ENCODE measurements around the gene CPNE6. TPM values are rescaled to one million over a fixed set of nuclear protein-coding genes. Genes with fewer than 3 reads are reported as not detected.

CPNE6 gene
- total and polyA plus RNA-seq, 9 donors: 0.23 to 0.33 TPM; not detected in 7

DNA sequence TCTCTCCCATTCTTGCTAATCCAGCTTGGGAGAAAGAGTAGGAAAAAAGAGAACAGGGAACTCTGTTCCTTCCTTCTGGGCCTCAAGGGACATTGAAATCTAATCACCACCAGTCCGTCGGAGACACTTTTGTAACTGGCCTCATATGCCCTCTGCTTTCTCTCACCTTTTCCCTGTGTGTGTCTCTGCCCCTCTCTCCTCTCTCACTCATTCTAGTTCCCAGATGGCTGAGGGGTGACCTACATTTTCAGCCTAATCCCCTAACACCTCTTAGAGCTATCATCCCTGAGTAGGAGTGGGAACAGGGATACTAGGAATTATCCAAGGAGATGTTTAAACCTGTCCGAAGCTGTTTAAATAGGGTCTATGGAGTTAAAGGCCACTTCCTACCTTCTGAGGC lies 13.9 kb downstream of the CPNE6 start:
- H3K27ac ChIP-seq (ENCODE audit: low read length): no peak overlapping the region
- no peak overlapping the region for H3K4me3 ChIP-seq (ENCODE audit: low read length)
- no peak for DNase-seq
- peaks cover 27% of the 10 kb centered on the region for H3K27me3 ChIP-seq (ENCODE audit: control insufficient read depth, insufficient read depth, low read length)
- peaks cover 12% of the 10 kb centered on the region for H3K4me1 ChIP-seq (ENCODE audit: control insufficient read depth, insufficient read depth, low read length)
- no peaks in the 10 kb centered on the region for H3K36me3 ChIP-seq (ENCODE audit: control insufficient read depth, insufficient read depth, low read length)
- WGBS (ENCODE audit: insufficient coverage): 33% methylated on average over 2 of the region's 3 CpGs
- H3K9me3 ChIP-seq (replicated peaks; ENCODE audit: control insufficient read depth, low read depth, low read length): no peaks in the 10 kb centered on the region

DNA sequence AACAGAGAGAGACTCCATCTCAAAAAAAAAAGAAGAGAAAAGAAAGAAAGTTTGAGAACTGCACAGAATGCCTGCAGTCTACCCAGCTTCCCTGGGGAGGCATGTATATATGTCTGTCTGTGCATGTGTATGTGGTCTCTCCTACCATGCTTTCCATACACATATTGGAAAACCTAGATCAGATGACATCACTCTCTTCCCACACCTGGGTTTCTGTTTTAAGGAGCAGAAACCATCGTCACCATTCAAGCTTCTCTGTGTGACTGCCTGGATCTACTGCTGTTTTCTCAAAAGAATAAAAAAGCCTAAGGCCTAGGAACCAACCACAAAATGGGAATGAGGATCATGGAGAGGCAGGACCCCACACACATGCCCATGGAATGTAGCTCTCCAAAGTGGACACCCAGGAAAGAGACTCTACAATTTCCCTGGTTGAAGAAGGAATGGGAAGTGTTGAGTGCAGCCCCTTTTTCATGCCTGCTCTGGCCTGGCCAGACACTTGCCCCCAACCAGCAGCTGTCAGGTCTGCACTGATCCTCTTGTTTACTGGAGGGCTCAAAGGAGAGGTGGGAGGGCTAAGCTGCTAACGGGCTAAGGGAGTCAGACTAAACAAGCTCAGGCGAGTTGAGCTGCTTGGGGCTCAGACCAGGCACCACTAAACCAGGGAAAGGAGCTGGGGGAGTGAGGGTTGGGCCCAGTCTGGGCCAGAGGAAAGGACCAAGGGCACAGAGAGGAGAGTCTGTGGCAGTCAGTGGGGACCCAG lies 15.0 kb downstream of the CPNE6 start:
- WGBS (ENCODE audit: insufficient coverage): 40% methylated on average over 1 of the region's 3 CpGs
- no peak overlapping the region for H3K4me3 ChIP-seq (ENCODE audit: low read length)
- peaks cover 9% of the 10 kb centered on the region for H3K4me1 ChIP-seq (ENCODE audit: control insufficient read depth, insufficient read depth, low read length)
- no peaks in the 10 kb centered on the region for H3K9me3 ChIP-seq (replicated peaks; ENCODE audit: control insufficient read depth, low read depth, low read length)
- DNase-seq: no peak
- H3K36me3 ChIP-seq (ENCODE audit: control insufficient read depth, insufficient read depth, low read length): no peaks in the 10 kb centered on the region
- H3K27me3 ChIP-seq (ENCODE audit: control insufficient read depth, insufficient read depth, low read length): peaks cover 16% of the 10 kb centered on the region
- no peak overlapping the region for H3K27ac ChIP-seq (ENCODE audit: low read length)

GRCh38 chr14:24087004-24087403 lies 15.6 kb downstream of the CPNE6 start:
- H3K27ac ChIP-seq (ENCODE audit: low read length): no peak overlapping the region
- no peaks in the 10 kb centered on the region for H3K36me3 ChIP-seq (ENCODE audit: control insufficient read depth, insufficient read depth, low read length)
- no CpG with 5 or more reads among the region's 1 CpG for WGBS (ENCODE audit: insufficient coverage)
- no peaks in the 10 kb centered on the region for H3K9me3 ChIP-seq (replicated peaks; ENCODE audit: control insufficient read depth, low read depth, low read length)
- DNase-seq: no peak
- peaks cover 3% of the 10 kb centered on the region for H3K4me1 ChIP-seq (ENCODE audit: control insufficient read depth, insufficient read depth, low read length)
- H3K4me3 ChIP-seq (ENCODE audit: low read length): no peak overlapping the region
- H3K27me3 ChIP-seq (ENCODE audit: control insufficient read depth, insufficient read depth, low read length): peaks cover 10% of the 10 kb centered on the region

DNA sequence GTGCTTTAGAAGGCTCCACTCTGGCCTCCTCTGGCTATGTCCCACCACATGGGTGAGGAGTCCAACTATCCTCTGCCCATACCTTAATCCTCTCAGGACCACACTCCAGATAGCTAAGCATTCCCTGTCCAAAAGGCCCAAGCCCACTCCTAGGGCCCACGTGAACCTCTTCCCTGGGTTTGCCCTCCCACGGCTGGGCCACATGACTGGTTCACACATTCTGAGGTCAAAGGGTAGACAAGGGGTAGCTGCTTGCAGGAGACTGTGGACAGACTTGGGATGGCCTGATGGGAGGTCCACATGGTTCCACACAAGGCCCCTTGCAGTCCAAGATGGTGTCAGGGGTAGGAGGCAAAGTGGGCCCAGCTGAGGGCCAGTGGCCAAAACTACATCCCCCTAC lies 16.7 kb downstream of the CPNE6 start:
- 93% methylated on average over 2 of the region's 2 CpGs for WGBS (ENCODE audit: insufficient coverage)
- Histone ChIP-seq H3K9me3 (replicated peaks; ENCODE audit: control insufficient read depth, low read depth, low read length) (no peaks in the 10 kb centered on the region), H3K27ac (ENCODE audit: low read length) (no peak overlapping the region), H3K27me3 (ENCODE audit: control insufficient read depth, insufficient read depth, low read length) (no peaks in the 10 kb centered on the region), H3K36me3 (ENCODE audit: control insufficient read depth, insufficient read depth, low read length) (no peaks in the 10 kb centered on the region), H3K4me1 (ENCODE audit: control insufficient read depth, insufficient read depth, low read length) (peaks cover 3% of the 10 kb centered on the region), H3K4me3 (ENCODE audit: low read length) (no peak overlapping the region)
- DNase-seq: no peak

DNA sequence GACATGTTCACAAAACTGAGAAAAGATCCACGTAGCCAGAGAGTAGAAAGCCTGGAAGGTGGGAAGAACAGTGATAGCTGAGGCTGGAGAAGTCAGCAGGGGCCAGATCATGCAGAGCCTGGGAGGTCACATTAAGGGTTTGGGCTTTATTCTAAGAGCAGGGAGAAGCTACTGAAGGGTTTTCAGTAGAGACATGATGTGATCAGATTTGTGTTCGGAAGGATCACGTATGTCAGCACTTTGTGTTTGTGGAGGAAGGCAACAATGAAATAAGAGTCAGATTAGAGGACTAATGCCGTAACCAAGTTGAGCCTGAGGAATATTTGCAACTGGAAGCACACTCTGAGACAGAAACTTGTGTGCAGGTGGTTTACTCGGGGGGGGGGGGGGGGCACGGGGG lies 18.5 kb downstream of the CPNE6 start:
- Histone ChIP-seq H3K36me3 (ENCODE audit: control insufficient read depth, insufficient read depth, low read length) (no peaks in the 10 kb centered on the region), H3K4me3 (ENCODE audit: low read length) (no peak overlapping the region), H3K9me3 (replicated peaks; ENCODE audit: control insufficient read depth, low read depth, low read length) (no peaks in the 10 kb centered on the region), H3K27ac (ENCODE audit: low read length) (no peak overlapping the region), H3K27me3 (ENCODE audit: control insufficient read depth, insufficient read depth, low read length) (no peaks in the 10 kb centered on the region), H3K4me1 (ENCODE audit: control insufficient read depth, insufficient read depth, low read length) (peaks cover 16% of the 10 kb centered on the region)
- DNase-seq: no peak
- 88% methylated on average over 3 of the region's 6 CpGs for WGBS (ENCODE audit: insufficient coverage)

DNA sequence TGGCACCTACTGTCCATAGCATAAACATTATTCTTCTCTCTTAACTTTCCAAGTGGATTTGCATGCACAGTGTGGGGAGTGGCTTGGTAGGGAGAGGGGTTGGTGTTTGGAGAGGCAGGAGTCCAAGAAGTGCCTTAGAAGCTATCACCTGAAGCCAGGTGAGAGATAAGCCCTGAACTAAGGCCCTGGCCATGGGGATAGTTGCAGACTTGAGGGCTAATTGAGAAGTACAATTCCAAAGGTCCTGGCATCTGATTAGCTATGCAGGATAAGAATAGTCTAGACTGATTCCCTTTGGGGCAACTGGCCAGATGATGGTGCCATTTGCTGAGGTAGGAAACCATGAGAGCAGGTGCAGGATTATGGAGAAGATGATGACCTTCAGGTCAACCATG lies 20.7 kb downstream of the CPNE6 start:
- no peaks in the 10 kb centered on the region for H3K9me3 ChIP-seq (replicated peaks; ENCODE audit: control insufficient read depth, low read depth, low read length)
- no peaks in the 10 kb centered on the region for H3K27me3 ChIP-seq (ENCODE audit: control insufficient read depth, insufficient read depth, low read length)
- H3K4me1 ChIP-seq (ENCODE audit: control insufficient read depth, insufficient read depth, low read length): peaks cover 25% of the 10 kb centered on the region
- no peak overlapping the region for H3K27ac ChIP-seq (ENCODE audit: low read length)
- no peaks in the 10 kb centered on the region for H3K36me3 ChIP-seq (ENCODE audit: control insufficient read depth, insufficient read depth, low read length)
- no peak overlapping the region for H3K4me3 ChIP-seq (ENCODE audit: low read length)
- no peak for DNase-seq

GRCh38 chr14:24092505-24093206 lies 21.3 kb downstream of the CPNE6 start:
- Histone ChIP-seq H3K27me3 (ENCODE audit: control insufficient read depth, insufficient read depth, low read length) (no peaks in the 10 kb centered on the region), H3K27ac (ENCODE audit: low read length) (no peak overlapping the region), H3K9me3 (replicated peaks; ENCODE audit: control insufficient read depth, low read depth, low read length) (no peaks in the 10 kb centered on the region), H3K36me3 (ENCODE audit: control insufficient read depth, insufficient read depth, low read length) (no peaks in the 10 kb centered on the region), H3K4me1 (ENCODE audit: control insufficient read depth, insufficient read depth, low read length) (peaks cover 25% of the 10 kb centered on the region), H3K4me3 (ENCODE audit: low read length) (no peak overlapping the region)
- peak; percentile 43 for DNase-seq
- 63% methylated on average over 2 of the region's 4 CpGs for WGBS (ENCODE audit: insufficient coverage)

- Histone ChIP-seq H3K4me3 (ENCODE audit: low read length) (peak overlapping the region; percentile 76), H3K27me3 (ENCODE audit: control insufficient read depth, insufficient read depth, low read length) (no peaks in the 10 kb centered on the region), H3K27ac (ENCODE audit: low read length) (peak overlapping the region; percentile 25), H3K4me1 (ENCODE audit: control insufficient read depth, insufficient read depth, low read length) (peaks cover 25% of the 10 kb centered on the region), H3K36me3 (ENCODE audit: control insufficient read depth, insufficient read depth, low read length) (no peaks in the 10 kb centered on the region), H3K9me3 (replicated peaks; ENCODE audit: control insufficient read depth, low read depth, low read length) (no peaks in the 10 kb centered on the region)
- no peak for DNase-seq
- WGBS (ENCODE audit: insufficient coverage): 82% methylated on average over 18 of the region's 19 CpGs
These were observed 22.0 kb downstream of the CPNE6 start for GRCh38 chr14:24093207-24093900.

DNA sequence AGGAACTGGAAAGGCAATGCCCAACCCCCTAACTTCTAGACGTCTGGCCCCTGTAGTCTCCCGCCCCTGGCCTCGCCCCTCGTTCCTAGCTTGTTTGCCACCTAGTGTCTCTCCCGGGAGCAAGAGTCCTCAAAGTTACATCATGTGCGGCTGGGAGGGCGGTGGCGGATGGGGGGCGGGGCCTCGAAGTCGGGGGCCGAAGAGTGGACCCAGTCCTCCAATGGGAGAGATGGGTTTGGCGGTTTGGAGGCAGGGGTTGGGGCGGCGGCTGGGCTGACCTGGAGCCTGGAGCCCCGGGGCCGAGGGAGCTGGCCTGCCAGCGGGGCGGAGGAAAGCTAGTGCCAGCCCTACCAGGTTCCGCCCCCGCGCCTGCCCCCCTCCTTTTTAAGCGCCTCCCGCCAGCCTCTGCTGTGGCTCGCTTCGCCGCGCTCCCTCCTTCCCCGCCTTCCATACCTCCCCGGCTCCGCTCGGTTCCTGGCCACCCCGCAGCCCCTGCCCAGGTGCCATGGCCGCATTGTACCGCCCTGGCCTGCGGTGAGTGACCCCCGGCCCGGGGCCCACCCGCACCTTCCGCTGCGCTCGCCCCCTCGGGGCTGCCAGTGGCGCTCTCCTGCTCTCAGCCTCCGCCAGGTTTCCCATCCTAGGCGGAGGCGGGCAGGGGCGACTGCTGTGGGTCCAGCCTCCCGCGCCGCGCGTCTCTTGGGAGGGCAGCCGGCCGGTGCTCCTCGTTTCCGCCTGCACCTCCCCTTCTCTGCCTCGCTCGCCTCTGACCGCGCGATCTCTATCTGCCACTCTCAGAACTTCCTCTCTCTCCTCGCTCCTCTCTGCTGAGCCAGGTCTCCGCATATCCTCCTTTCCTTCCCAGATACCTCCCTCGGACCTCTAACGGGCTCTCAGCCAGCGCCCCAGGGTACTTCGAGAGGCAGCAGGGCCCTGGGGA lies 22.8 kb downstream of the CPNE6 start, which contains the start of gene PCK2:
Gene PCK2 (plus strand): TSS at position 411 of the 940 bp plus-strand sequence. CDS start 95 bp downstream, at position 506.
- 0% methylated on average over 52 of the region's 68 CpGs for WGBS (ENCODE audit: insufficient coverage)
- H3K36me3 ChIP-seq (ENCODE audit: control insufficient read depth, insufficient read depth, low read length): no peaks in the 10 kb centered on the region
- no peaks in the 10 kb centered on the region for H3K9me3 ChIP-seq (replicated peaks; ENCODE audit: control insufficient read depth, low read depth, low read length)
- peak within 1 kb of the TSS; percentile 77 for H3K27ac ChIP-seq (ENCODE audit: low read length)
- H3K4me3 ChIP-seq (ENCODE audit: low read length): peak within 1 kb of the TSS; percentile 76
- H3K4me1 ChIP-seq (ENCODE audit: control insufficient read depth, insufficient read depth, low read length): peaks cover 25% of the 10 kb centered on the region
- DNase-seq: peak; percentile 81
- H3K27me3 ChIP-seq (ENCODE audit: control insufficient read depth, insufficient read depth, low read length): no peaks in the 10 kb centered on the region
